ENCODE results near the gene NEK4. TPM values are rescaled to one million over a fixed set of nuclear protein-coding genes. Genes with fewer than 3 reads are reported as not detected.

NEK4 gene
- total RNA-seq, 1 donor from 2014 or later: 32.9 TPM

DNA sequence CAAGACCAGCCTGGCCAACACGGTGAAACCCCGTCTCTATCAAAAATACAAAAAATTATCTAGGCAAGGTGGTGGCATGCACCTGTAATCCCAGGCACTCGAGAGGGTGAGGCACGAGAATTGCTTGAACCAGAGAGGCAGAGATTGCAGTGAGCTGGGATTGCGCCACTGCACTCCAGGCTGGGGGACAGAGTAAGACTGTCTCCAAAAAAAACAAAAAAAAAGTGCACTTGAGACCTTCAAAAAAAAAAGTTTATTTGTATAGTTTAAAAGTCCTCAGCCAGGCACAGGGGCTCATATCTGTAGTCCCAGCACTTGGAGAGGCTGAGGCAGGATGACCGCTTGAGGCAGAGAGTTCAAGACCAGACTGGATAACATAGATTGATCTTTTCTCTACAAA is 87.1 kb downstream of the NEK4 start:
- peaks cover 15% of the 10 kb centered on the region for H3K36me3 Mint-ChIP-seq
- H3K27ac Mint-ChIP-seq: peak overlapping the region; percentile 76
- TF ChIP-seq, protein P1, sequence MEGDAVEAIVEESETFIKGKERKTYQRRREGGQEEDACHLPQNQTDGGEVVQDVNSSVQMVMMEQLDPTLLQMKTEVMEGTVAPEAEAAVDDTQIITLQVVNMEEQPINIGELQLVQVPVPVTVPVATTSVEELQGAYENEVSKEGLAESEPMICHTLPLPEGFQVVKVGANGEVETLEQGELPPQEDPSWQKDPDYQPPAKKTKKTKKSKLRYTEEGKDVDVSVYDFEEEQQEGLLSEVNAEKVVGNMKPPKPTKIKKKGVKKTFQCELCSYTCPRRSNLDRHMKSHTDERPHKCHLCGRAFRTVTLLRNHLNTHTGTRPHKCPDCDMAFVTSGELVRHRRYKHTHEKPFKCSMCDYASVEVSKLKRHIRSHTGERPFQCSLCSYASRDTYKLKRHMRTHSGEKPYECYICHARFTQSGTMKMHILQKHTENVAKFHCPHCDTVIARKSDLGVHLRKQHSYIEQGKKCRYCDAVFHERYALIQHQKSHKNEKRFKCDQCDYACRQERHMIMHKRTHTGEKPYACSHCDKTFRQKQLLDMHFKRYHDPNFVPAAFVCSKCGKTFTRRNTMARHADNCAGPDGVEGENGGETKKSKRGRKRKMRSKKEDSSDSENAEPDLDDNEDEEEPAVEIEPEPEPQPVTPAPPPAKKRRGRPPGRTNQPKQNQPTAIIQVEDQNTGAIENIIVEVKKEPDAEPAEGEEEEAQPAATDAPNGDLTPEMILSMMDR (IDR thresholded peaks at IDR 0.05; ENCODE audit: unreplicated experiment): no peak
- no peaks in the 10 kb centered on the region for H3K9me3 Mint-ChIP-seq
- DNase-seq (ENCODE audit: low spot score in 2 of 2, unreplicated experiment in 2 of 2): no peak
- peaks cover 43% of the 10 kb centered on the region for H3K4me1 Mint-ChIP-seq
- peak overlapping the region; percentile 83 for H3K4me3 Mint-ChIP-seq
- no peaks in the 10 kb centered on the region for H3K27me3 Mint-ChIP-seq (ENCODE audit: low read depth)

DNA sequence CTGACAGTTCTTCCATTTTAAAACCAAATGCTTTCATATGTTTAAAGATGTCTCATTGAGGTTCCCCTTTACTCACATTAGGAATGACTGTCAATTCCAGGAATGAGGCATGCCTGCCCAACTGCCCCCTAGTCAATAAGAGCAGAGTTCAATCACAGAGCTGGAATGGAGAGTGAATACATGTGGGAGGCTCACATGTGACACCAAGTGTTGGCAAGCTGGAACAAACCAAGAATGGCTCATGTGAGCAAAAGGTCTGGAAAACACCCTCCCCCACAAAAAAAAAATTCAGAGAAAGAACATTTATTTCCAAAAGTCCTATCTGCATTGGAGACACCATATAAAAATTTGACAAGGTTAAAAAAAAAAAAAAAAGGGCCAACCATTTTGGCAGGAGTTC is 88.7 kb downstream of the NEK4 start:
- Mint-ChIP-seq H3K9me3 (no peaks in the 10 kb centered on the region), H3K27ac (peak overlapping the region; percentile 83), H3K27me3 (ENCODE audit: low read depth) (no peaks in the 10 kb centered on the region), H3K4me3 (no peak overlapping the region), H3K4me1 (peaks cover 32% of the 10 kb centered on the region), H3K36me3 (peaks cover 15% of the 10 kb centered on the region)
- DNase-seq (ENCODE audit: low spot score in 2 of 2, unreplicated experiment in 2 of 2): no peak
- TF ChIP-seq, protein P1 (IDR thresholded peaks at IDR 0.05; ENCODE audit: unreplicated experiment): no peak

DNA sequence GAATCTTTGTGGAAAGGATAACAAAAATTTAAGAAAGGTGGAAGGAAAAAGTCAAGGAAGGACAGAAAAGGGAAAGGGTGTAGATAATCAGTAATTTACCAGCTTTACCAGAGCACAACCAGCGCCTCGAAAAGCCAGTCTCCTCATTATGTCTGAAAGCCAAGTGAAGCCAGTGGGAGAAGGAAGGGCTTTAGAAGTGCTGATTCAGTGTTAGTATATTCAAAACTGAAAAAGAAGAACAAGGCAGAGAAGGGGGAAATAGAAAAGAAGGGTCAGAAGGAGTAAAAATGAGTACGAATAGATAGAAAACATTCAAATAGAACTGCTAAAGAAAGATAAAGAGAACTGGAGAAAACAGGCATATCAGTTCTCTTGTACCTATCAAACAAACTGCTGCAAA is 89.1 kb downstream of the NEK4 start:
- Mint-ChIP-seq H3K4me1 (peaks cover 28% of the 10 kb centered on the region), H3K27me3 (ENCODE audit: low read depth) (no peaks in the 10 kb centered on the region), H3K4me3 (no peak overlapping the region), H3K36me3 (peaks cover 20% of the 10 kb centered on the region), H3K27ac (peak overlapping the region; percentile 83), H3K9me3 (no peaks in the 10 kb centered on the region)
- no peak for DNase-seq (ENCODE audit: low spot score in 2 of 2, unreplicated experiment in 2 of 2)
- TF ChIP-seq, protein P1 (IDR thresholded peaks at IDR 0.05; ENCODE audit: unreplicated experiment): no peak

DNA sequence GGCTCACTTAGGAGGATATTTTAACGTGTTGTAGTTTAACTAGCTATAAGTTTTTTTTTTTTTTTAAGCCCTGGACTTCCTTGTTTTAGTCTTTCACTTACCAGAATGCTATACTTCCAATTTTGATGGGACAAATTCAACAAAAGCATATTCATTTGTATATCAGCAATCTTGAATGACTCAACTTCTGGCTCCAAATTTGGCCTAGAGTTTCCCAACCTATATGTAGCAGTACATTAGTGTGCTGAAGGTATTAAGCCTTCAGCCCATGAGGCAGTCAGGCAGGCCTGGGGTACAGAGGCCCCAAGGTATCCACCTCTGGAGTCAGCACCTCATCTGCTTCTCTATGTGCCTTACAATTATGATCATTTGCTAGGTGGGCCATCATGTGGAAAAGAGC is 90.9 kb downstream of the NEK4 start:
- H3K4me3 Mint-ChIP-seq: no peak overlapping the region
- TF ChIP-seq, protein P1 (IDR thresholded peaks at IDR 0.05; ENCODE audit: unreplicated experiment): no peak
- no peak overlapping the region for H3K27ac Mint-ChIP-seq
- H3K27me3 Mint-ChIP-seq (ENCODE audit: low read depth): no peaks in the 10 kb centered on the region
- peaks cover 24% of the 10 kb centered on the region for H3K4me1 Mint-ChIP-seq
- H3K36me3 Mint-ChIP-seq: peaks cover 34% of the 10 kb centered on the region
- H3K9me3 Mint-ChIP-seq: no peaks in the 10 kb centered on the region
- DNase-seq (ENCODE audit: low spot score in 2 of 2, unreplicated experiment in 2 of 2): no peak

DNA sequence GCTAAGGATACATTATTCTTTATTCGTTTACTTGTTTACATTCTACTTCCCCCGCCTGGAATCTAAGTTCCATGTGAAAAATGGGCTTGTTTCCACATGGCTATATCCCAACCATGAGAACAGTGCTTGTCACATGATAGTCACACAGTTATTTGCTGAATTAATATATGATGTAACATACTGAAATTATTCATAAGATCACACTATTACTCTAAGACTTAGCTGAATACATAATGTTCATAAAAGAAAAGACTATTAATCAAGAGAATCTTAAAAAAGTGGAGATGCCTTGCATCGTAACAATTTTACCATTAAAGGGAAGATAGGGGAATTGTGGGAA is 91.6 kb downstream of the NEK4 start:
- TF ChIP-seq, protein P1 (IDR thresholded peaks at IDR 0.05; ENCODE audit: unreplicated experiment): no peak
- H3K4me1 Mint-ChIP-seq: peaks cover 18% of the 10 kb centered on the region
- H3K9me3 Mint-ChIP-seq: no peaks in the 10 kb centered on the region
- no peak overlapping the region for H3K4me3 Mint-ChIP-seq
- H3K27ac Mint-ChIP-seq: no peak overlapping the region
- H3K36me3 Mint-ChIP-seq: peaks cover 35% of the 10 kb centered on the region
- DNase-seq (ENCODE audit: low spot score in 2 of 2, unreplicated experiment in 2 of 2): no peak
- H3K27me3 Mint-ChIP-seq (ENCODE audit: low read depth): no peaks in the 10 kb centered on the region

All from mesothelial cell of epicardium (in vitro differentiated cells).